Spleen (tissue), 7 donors: ENCODE data around the gene INPP5B.
"Not testable (repeated sequence)": the region's sequence is repeated elsewhere in the genome, so short reads cannot be mapped to it uniquely, and the experiment has no call there.

ENCODE experiments used
- POLR2A ChIP-seq, 3 donors: fragments of 450-650 bp; IDR thresholded peaks; one replicate each; pipeline ENCODE4 v1.5.1; 2017; ENCODE audit warnings: antibody characterized with exemption in 3 of 3, mild to moderate bottlenecking in 1 of 3
- POLR2AphosphoS5 ChIP-seq, 3 donors: sonication (generic); formaldehyde crosslinking; IDR thresholded peaks; one replicate each; pipeline ENCODE4 v1.5.1; 2017; ENCODE audit warnings: antibody characterized with exemption in 3 of 3
- TF ChIP-seq, protein P1 (sequence below), 11 experiments: fragments of 200-600 bp in 7 of 11; fragments of 450-650 bp in 4 of 11; sonication (generic) in 4 of 11; IDR thresholded peaks in 8 of 11; conservative IDR thresholded peaks in 3 of 11; 1 replicate in 7 of 11; 2 replicates in 4 of 11; pipeline versions ENCODE4 v1.4.0 to v1.8.0; 2016 to 2021; ENCODE audit warnings: antibody characterized with exemption in 11 of 11, inconsistent platforms in 4 of 11, mild to moderate bottlenecking in 1 of 11
- donor health status: DM: no; HTN: no; CAD: no; lungs with moderate emphysema.
- donor health status: DM: no; HTN: no; CAD: no.
- donor health status: DM: no; HTN: no; CAD: no.

- TF ChIP-seq POLR2A, POLR2AphosphoS5 (IDR thresholded peaks at IDR 0.05): not testable (repeated sequence)
- TF ChIP-seq, protein P1, sequence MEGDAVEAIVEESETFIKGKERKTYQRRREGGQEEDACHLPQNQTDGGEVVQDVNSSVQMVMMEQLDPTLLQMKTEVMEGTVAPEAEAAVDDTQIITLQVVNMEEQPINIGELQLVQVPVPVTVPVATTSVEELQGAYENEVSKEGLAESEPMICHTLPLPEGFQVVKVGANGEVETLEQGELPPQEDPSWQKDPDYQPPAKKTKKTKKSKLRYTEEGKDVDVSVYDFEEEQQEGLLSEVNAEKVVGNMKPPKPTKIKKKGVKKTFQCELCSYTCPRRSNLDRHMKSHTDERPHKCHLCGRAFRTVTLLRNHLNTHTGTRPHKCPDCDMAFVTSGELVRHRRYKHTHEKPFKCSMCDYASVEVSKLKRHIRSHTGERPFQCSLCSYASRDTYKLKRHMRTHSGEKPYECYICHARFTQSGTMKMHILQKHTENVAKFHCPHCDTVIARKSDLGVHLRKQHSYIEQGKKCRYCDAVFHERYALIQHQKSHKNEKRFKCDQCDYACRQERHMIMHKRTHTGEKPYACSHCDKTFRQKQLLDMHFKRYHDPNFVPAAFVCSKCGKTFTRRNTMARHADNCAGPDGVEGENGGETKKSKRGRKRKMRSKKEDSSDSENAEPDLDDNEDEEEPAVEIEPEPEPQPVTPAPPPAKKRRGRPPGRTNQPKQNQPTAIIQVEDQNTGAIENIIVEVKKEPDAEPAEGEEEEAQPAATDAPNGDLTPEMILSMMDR (IDR thresholded peaks at IDR 0.05 in 8 of 11, conservative IDR thresholded peaks at IDR 0.05 in 3 of 11): not testable (repeated sequence)
These were observed 10.1 kb downstream of the INPP5B start for GRCh38 chr1:37936760-37937159.
